ENCODE data around the gene PPEF2.
A peak's percentile ranks its signal among the peaks of the same experiment; 100 is the strongest.

PPEF2 gene

DNA sequence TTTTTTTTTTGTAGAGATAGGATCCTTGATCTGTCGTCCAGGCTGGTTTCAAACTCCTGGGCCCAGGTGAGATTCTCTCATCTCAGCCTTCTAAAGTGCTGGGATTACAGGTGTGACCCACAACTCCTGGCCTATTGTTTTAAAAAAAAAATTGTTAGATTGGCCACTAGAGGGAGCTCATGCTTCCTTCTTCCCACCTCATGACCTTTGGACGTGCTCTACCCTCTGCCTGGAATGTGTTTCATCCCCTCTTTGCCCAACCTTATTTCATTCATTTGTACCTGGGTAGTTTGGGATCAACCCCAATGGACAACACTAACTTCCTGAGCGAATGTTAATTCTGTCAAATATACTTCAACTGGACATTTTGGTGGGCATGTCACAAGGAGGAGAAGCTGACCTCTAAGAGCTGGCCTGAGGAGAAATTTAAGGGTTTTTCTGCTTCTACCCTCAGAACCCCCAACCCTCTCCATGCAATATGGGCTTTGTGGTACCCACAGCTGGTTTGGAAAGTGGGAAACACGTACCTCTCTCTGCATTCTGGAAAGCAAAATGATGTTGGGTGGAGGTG lies 6.4 kb downstream of the PPEF2 start:
- no peak for DNase-seq (ENCODE audit: low read depth)

DNA sequence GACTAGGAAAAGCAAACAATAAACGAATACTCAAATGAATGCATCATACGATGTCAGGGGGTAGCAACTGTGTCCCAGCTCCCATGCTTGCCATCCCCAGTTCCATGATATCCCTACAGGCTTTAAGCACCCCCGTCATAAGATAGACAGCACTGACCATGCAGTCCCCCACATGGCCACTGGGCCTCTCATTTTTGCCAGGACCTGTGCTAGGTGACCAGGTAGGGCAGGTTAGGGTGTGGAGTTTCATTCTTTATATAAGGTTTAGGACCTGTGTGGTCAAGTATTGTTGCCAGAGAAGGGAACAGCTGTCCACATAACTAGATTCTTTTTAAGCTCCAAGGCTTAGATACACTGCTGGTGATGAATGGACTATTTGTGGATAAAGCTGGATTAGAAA lies 9.7 kb downstream of the PPEF2 start:
- DNase-seq (ENCODE audit: low read depth): no peak

DNA sequence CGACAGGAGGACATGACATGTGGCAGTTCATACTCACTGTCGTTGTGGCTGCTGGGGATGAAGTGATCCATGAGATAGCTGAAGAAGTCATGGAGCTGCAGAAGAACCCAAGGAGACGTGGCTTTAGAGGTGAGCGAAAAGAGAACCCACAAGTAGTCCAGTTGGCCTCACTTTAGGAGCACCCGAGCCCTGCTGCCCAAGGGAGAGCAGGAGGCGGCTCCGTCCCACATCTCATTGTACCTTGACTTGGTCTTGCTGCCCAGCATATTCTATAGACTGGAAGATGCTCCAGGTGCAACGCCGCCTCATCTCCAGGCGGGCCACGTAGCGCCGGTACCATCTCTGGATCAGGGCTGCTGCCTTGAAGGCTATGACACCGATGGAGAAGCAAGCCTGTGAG lies 10.6 kb downstream of the PPEF2 start:
- DNase-seq (ENCODE audit: low read depth): no peak

DNA sequence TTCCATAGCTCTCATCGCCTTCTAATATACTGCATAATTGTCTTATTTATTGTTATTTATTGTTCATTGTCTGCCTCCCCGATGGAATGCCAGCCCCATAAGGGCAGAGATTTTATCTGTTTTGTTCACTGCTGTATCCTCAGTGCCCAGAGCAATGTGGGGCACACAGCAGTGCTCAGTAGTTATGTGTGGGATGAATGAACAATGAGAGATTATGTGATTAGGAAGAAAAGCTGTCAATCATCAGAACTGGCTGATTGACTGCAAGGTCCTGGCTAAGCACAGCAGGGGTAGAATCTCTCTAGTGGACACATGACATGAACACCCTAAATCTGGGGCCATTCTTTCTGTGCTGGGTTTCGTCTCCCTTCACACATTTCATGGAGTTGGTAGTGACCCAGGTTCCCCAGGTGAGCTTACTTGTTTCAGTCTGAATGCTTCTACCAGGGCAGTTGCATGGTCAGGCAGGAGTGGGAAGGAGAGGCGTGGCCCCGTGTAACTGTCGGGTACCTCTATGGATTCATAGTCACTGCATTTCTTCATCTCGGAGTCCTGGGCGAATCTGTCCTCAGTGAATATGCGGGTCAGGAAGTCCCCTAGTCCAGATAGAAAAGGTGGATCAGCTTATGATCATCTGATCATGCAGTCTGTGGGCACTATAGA lies 12.6 kb downstream of the PPEF2 start:
- DNase-seq (ENCODE audit: low read depth): no peak

DNA sequence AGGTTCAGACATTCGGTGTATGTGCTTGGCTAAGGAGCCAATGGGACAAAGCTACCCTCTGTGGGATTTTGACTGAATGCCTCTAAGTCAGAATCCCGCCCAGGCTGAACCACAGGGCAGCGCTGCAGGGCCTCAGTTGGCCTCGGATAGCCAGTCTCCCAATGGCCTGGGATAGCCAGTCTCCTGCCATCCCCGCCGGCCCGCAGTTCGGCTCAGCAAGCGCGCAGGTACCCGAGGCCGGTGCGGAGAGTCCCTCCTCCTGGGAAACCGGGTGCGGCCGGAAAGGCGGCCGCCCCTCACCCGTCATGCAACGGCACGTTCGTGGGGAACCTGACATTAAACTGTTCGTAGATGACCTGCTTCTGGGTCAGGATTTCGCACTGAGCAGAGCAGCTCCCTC lies 16.1 kb downstream of the PPEF2 start:
- DNase-seq (ENCODE audit: low read depth): no peak

DNA sequence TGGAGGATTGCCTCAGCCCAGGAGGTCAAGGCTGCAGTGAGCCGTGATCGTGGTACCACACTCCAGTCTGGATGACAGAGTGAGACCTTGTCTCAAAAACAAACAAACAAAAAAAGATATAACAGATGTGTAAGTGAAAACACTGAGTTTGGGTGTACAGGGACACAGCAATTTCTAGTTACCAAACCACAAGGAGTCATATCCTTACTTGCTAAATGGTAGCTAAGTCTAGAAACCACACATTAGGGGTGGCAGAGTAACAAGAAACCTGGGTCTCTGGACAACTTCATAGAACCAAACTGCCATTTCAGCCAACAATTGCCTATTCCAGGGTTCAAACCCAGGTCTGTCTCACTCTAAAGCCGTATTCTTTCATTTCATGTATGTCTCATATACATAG lies 20.8 kb downstream of the PPEF2 start:
- DNase-seq (ENCODE audit: low read depth): no peak

DNA sequence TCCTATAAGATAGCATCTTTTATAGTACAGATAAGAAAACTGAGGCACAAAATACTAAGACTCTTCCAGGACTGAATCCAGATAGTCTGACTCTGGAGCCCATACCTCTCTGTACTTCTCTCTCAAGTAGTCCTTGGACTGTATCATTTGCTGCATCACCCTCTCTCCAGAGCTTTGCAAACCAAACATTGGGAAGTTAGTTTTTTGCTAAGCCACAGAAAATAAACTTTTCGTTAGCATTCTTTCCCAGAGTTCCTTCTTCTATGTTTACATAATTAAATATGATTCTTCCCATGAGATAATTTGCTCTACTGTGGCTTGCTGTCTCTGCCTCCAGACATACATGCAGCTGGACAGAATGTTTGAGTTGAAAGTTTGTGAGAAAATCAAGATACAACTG lies 22.0 kb downstream of the PPEF2 start:
- DNase-seq (ENCODE audit: low read depth): no peak

DNA sequence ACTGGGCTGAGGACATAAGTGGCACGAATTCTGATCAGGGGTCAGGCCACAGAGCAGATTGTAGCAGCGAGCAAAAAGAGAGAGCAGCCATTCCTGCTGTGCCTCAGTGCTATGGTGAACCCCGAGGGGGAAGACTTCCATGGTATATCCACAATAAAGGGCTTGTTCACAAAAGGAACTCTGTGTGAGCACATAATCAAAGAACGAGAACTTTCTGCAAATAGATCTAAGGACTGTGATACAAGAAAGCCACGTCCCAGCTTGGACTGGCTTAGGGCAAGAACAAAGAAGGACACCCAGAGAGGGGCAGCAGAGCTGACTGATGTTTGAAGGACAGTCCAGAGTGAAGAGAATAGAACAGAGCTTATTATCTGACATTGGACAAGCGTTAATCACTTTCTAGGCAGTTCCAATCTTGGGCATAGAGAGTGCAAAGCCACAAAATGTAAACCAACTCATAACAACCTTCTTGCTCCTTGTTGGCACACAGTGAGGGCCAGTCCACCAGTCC lies 24.0 kb downstream of the PPEF2 start:
- DNase-seq (ENCODE audit: low read depth): no peak

DNA sequence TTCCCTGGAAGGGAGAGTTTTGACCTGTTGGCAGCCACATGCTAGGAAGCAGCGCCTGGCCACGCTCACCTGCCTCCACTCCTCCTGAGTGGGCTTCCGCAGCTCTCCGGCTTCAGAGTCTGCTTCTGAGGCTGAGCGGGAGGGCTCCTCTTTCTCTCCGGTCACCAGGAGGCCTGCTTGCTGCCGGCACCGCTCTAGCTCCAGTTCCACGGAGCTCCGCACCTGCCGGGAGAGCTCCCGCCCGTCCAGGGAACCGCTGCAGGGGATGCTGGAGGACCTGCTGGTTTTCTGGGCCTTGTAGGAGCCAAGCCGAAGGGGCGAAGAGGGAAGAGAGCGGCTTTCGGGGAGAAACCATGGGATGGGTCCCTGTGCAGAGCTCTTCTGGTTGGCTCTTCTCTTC lies 26.0 kb downstream of the PPEF2 start:
- no peak for DNase-seq (ENCODE audit: low read depth)

DNA sequence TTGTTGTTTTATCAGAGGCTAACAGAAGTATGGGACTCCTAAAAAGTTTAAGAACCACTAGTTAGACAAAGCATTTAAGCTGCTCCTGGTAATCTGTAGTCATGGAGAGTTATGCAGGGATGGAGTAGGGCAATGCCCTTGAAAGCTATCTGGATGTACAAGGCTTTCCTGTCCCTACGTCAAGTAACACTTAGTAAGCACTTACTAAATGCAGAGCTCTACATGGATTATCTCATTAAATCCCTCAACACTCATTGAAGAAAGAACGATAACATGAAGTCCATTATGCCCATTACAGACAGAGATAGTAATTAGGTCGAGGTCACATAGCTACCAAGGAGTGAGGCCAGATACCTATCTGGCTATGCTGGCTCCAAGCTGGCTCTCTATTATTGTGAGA lies 33.2 kb downstream of the PPEF2 start:
- DNase-seq (ENCODE audit: low read depth): no peak

DNA sequence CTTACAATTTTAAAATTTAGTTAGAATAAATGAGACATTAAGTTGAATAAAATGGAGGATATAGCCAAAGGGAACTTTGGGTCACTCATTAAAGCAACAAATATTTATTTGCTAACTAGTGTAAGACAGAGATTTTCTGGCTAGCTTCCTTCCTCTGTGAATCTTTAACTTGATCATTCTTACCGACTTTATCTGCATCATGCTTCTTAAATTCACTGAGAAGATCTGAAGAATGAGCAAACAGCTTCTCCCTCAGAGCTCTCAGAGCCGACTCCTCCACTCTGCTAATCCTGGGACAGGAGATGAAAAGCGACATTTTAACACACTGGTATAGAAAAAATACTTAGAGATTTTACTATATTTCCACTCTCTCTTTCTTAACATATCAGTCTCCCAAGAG lies 35.1 kb downstream of the PPEF2 start:
- no peak for DNase-seq (ENCODE audit: low read depth)

DNA sequence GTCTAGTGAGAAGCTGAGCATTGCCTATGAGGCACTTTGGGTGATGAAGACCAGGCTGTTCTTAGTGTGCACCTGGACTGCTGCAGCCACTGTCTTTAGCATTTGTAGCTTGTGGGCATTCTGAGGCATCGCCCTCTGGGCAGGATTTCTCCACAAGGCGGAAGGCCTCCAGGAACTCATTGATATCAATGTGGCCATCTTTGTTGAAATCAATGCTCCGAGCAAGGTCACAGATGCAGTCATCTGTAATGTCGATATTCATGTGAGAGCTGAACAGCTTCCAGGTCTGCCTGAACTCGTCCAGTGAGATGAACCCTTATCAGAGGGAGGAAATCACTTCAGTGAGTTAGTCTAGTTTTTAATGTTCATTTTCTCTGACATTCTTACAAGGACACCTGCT lies 41.6 kb downstream of the PPEF2 start:
- no peak for DNase-seq (ENCODE audit: low read depth)

DNA sequence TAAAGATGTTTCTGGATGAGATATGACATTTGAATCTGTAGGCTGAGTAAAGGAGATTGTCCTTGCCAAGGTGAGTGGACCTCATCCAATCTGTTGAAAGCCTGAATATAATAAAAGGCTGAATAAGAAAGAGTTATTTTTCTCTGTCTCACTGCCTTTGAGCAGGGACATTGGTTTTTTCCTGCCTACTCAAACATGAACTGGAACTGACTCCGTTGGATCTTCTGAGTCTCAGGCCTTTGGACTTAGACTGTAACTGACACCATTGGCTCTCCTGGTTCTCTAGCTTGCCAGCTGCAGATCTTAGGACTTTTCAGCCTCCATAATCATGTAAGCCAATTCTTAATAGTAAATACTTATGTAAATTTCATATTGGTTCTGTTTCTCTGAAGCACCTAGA lies 43.5 kb downstream of the PPEF2 start:
- no peak for DNase-seq (ENCODE audit: low read depth)

DNA sequence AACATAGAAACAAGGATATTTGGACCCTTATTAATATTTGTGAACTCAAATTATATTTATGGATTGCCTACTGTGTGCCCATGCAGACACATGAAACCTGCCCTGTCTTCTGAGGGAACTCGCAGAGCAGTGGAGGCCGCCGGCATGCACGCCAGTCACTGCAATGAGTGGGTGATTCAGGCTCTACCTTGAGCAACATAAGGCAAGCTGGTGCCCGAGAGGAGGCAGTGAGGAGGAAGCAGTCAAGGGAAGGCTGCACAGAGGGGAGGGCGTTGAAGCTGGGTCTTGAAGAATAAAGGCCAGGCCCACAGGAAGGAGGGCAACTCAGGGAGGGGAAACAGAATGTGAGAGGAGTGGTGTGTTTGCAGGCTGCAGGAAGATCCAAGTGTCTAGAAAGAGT lies 52.8 kb downstream of the PPEF2 start:
- DNase-seq (ENCODE audit: low read depth): no peak

DNA sequence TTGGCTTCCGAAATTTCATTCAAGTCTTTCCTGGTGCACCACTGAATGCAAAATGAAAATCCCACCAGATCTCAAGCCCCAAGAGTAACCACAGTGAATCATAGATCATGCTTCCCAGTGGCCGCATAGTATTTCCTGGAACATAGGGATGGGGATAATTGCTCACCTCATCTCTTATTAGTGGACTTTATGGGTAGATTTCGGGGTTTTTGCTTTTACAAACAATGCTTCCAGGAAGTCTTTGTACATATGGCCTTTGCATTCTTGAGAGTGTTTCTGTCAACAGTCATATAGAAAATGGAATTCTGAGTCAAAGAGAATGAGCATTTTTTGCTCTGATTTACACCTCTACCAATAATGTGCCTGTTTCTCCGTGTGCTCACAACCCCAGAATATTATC lies 53.4 kb downstream of the PPEF2 start:
- no peak for DNase-seq (ENCODE audit: low read depth)

DNA sequence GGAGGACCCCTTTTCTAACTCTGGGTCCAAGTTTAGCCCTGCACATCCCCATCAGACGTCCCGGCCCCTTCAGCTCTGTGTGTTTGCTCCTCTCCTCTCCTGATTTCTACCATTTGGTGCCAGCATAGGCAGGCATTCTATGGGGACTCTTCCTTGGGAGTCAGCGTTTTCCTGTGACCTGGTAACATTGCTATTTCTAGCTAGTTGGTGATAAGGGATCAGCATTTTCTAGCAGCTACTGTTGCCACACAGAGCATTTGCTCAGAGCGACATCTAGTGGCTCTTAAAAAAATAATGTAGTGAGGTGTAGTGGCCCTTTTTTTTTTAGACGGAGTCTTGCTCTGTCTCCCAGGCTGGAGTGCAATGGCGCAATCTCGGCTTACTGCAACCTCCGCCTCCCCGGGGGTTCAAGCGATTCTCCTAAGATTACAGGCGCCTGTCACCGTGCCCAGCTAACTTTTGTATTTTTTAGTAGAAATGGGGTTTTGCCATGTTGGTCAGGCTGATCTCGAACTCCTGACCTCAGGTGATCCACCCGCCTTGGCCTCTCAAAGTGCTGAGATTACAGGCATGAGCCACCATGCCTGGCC lies 54.0 kb downstream of the PPEF2 start:
- peak; percentile 76 for DNase-seq (ENCODE audit: low read depth)

DNA sequence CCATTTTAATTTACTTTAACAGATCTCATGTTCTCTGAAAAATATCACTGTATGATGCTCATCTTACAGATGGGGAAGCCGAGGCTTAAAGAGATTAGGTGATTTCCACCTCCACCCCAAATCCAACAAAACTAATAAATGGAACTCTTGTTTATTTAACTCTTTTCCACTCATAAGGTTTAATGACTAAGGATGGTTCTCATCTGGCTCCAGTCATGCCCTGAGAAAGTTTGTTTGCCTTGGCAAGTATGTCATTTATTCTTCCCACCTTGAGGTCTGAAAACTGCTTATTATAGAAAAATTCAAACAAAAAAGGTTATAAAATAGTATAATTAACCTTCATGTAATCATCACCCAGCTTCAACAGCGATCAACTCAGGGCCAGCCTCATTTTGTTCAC lies 56.3 kb downstream of the PPEF2 start:
- no peak for DNase-seq (ENCODE audit: low read depth)

DNA sequence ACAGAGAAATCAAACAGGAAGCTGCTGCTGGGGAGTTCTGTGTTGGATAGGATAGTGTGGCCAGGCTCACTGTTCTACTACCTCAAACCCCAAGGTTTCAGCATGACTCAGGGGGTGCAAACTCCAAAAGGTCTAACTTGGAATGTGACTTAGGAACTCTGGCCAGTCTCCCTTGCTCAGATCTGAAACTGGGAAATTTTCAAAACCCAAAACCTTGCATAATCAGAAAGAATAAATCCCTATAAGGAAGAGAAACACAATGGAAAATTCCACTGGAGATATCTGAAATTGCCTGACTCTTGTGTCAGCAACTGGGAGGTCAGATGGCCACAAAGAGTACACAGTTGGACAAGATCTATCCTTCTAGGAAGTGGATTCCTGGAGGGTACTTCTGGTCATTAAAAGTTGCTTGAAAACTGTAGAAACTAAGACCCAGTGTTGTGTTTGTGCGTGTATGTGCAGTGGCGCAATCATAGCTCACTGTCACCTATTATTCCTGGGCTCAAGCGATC lies 58.0 kb downstream of the PPEF2 start:
- DNase-seq (ENCODE audit: low read depth): peak; percentile 73

DNA sequence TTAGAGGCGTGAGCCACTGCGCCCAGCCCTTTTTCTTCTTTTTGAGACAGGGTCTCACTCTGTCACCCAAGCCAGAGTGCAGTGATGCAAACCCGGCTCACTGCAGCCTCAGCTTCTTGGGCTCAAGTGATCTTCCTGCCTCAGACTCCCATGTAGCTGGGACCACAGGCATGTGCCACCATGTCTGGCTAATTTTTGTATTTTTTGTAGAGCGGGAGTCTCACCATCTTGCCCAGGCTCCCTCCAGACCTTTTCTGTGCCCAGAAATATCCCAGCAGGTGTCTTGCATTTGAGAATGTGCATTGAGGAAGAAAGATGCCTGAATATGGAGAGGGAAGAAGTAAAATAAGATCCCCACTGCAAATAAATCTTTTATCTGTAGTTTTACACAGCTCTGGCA lies 58.7 kb downstream of the PPEF2 start:
- DNase-seq (ENCODE audit: low read depth): no peak

DNA sequence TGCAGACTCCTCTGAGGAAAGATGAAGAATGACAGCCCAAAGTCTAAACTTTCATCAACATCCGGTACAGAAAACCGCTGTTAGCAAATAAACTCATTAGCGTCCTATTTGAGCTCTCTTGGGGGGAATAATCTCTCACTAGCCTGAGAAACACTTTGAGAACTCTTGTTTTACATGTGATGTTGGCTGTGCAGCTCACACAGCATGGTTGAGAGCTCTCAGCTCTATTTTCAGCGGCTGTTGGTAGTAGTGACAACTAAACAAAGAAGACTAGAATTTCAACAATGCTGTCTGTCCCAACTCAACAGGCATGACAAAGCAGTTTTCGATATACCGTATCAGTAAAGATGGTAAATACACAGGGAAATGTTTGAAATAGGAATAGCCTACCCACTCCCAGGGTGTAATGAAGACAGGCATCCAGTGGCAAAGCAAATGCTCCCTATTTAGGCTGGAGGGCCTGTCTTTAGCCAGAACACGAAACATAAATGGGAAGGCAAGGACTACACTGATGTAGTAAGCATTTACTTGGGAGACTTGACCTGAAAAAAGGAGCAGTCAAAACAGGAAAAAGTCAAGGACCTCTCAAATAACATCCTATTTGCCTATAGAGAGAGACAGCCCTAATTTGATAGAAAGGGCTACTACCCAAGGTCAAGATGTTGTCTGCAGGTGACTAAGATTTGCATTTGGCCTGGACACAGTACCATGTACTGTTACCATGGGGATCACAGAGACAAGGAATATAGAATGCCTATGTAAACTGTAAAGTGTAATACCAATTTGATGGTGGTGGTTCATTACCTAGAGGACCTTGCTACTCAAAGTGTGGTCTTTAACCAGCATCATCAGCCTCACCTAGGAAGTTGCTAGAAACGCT lies 60.4 kb downstream of the PPEF2 start:
- no peak for DNase-seq (ENCODE audit: low read depth)

DNA sequence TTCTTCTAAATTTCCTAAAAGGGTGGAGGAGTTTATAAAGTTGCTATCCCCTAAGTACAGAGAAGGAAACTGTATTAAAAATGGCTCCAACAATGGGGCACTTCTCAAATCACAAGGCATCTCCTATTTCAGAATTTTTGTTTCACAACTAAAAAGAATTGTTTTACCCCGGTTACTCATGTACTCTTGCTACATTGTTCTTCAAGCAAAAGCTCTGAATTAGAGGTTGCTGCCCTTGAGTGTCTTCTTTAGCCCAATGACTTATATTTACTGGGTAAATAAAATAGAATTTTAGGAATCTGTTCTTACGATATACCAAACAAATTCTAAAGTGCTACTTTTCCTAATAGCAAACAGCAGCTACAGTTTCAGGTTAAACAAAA lies 67.5 kb downstream of the PPEF2 start:
- DNase-seq (ENCODE audit: low read depth): no peak

DNA sequence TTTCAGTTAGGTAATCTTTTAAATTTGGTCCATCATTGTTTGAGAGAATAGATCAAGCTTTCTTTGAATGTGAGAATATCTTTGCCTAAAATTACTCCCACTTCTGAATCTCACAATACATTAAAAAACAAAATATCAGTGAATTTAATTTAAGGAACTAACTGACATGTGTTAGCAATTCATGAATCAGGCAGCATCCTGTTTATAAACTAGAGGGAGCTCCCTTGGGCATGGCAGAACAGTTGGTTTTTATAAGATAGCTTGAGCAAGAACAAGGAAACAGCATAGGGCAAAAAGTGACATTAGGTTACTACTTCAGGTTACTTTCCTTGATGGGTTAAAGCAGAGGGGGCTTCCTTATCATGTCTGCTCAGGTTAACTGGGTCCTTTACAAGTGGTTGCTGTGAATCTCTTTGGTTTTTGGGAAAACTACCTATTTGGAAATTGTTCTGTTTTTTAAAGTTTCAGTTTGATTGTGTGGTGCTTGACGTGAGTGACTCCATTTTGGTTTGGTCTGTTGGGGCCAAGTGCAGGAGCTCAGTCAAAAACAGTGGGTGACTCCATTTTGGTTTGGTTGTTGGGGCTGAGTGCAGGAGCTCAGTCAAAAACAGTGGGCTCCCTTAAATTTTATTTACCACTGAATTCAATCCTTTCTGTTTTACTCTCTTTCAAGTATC lies 68.0 kb downstream of the PPEF2 start:
- no peak for DNase-seq (ENCODE audit: low read depth)

Data from GM04504 (cell line).